GM12878 (cell line): ENCODE measurements around the gene OGFOD3.

ENCODE experiments used
- ATF2 ChIP-seq: IDR thresholded peaks from 2 replicates; pipeline ENCODE4 v1.6.1; 2012; ENCODE audit warnings: low read length, inconsistent platforms
- BHLHE40 ChIP-seq, 2 experiments: fragments of 450-650 bp in 1 of 2; IDR thresholded peaks; 2 replicates each; pipeline ENCODE4 v1.6.1; 2011 to 2017; ENCODE audit warnings: low read depth in 2 of 2, borderline replicate concordance in 1 of 2, improper control_type of control experiment in 1 of 2, low read length in 1 of 2, mild to moderate bottlenecking in 1 of 2
- CHD4 ChIP-seq: fragments of 200-600 bp; sonication (generic); IDR thresholded peaks from 2 replicates; pipeline ENCODE4 v1.6.1; 2016; ENCODE audit warnings: mild to moderate bottlenecking
- CTCF ChIP-seq, 3 experiments: IDR thresholded peaks in 2 of 3; conservative IDR thresholded peaks in 1 of 3; 2 replicates each; pipeline ENCODE4 v1.5.1; 2011; ENCODE audit warnings: low read depth in 3 of 3, low read length in 3 of 3, mild to moderate bottlenecking in 3 of 3, control low read depth in 2 of 3, moderate library complexity in 2 of 3, inconsistent platforms in 1 of 3, mixed read lengths in 1 of 3; ENCODE audit not compliant: control insufficient read depth in 2 of 3, insufficient read depth in 1 of 3; ENCODE audit errors: extremely low read depth in 1 of 3
- MAX ChIP-seq: IDR thresholded peaks from 2 replicates; pipeline ENCODE4 v1.6.1; 2012; ENCODE audit warnings: low read depth, low read length, improper control_type of control experiment
- NBN ChIP-seq: fragments of 450-650 bp; IDR thresholded peaks from 2 replicates; pipeline ENCODE4 v1.6.1; 2016
- POLR2AphosphoS5 ChIP-seq: IDR thresholded peaks from 2 replicates; pipeline ENCODE4 v1.6.1; 2011; ENCODE audit warnings: mild to moderate bottlenecking, low read length, inconsistent platforms
- SPI1 ChIP-seq: IDR thresholded peaks from 2 replicates; pipeline ENCODE4 v1.6.1; 2011; ENCODE audit warnings: low read depth, mild to moderate bottlenecking, low read length, moderate library complexity, borderline replicate concordance; ENCODE audit not compliant: insufficient read depth
- TAF1 ChIP-seq: IDR thresholded peaks from 2 replicates; pipeline ENCODE4 v1.6.1; 2011; ENCODE audit warnings: mild to moderate bottlenecking, low read depth, low read length, borderline replicate concordance
- ZNF207 ChIP-seq: fragments of 450-650 bp; IDR thresholded peaks from 2 replicates; pipeline ENCODE4 v1.6.1; 2014; ENCODE audit warnings: antibody characterized with exemption, mild to moderate bottlenecking, borderline replicate concordance
- ZNF274 ChIP-seq: IDR thresholded peaks from one replicate; pipeline ENCODE4 v1.8.0; 2011; ENCODE audit not compliant: insufficient read length, insufficient read depth
- ZZZ3 ChIP-seq: IDR thresholded peaks from 2 replicates; pipeline ENCODE4 v1.6.1; 2011; ENCODE audit warnings: low read depth; ENCODE audit not compliant: control insufficient read depth, insufficient read length

GRCh38 chr17:82435103-82435502 lies 16.7 kb upstream of the OGFOD3 start:
- TF ChIP-seq ATF2 (no peak), TAF1 (no peak), SPI1 (no peak), CTCF (IDR thresholded peaks at IDR 0.05 in 2 of 3, conservative IDR thresholded peaks at IDR 0.05 in 1 of 3; ENCODE audit: control insufficient read depth in 2 of 3, extremely low read depth in 1 of 3, insufficient read depth in 1 of 3, low read depth in 3 of 3, low read length in 3 of 3) (no peak), POLR2AphosphoS5 (no peak), ZNF274 (no peak), ZZZ3 (no peak), NBN (no peak), MAX (no peak), BHLHE40 (IDR thresholded peaks at IDR 0.05; ENCODE audit: borderline replicate concordance in 1 of 2, low read depth in 2 of 2, low read length in 1 of 2) (no peak), ZNF207 (no peak), CHD4 (no peak)
